ENCODE measurements around the gene METTL5. TPM values are rescaled to one million over a fixed set of nuclear protein-coding genes. Genes with fewer than 3 reads are reported as not detected.
"Not testable (repeated sequence)": the region's sequence is repeated elsewhere in the genome, so short reads cannot be mapped to it uniquely, and the experiment has no call there.

METTL5 gene
- total RNA-seq, 2 donors from 2014 or later: 76.1 to 102 TPM

DNA sequence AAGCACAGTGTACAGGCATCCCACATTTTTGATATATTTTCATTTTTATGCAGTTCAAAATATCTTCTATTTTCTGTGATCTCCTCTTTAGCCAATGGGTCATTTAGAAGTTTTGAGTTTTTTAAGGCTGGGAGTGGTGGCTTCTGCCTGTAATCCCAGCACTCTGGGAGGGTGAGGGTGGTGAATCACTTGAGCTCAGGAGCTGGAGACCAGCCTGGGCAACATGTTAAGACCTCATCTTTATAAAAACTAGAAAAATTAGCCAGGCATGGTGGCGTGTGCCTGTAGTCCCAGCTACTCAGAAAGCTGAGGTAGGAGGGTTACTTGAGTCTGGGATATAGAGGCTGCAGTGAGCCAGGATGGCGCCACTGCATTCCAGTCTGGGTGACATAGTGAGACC is 20.3 kb upstream of the METTL5 start:
- H3K36me3 Mint-ChIP-seq (ENCODE audit: low read depth): peaks cover 32% of the 10 kb centered on the region
- no peak for DNase-seq
- peaks cover 5% of the 10 kb centered on the region for H3K9me3 Mint-ChIP-seq
- 100% methylated on average over 2 of the region's 2 CpGs; no CpG with 5 or more reads in 1 of the 2 experiments for WGBS, 2 experiments (ENCODE audit: insufficient coverage in 1 of 2, insufficient read length in 1 of 2)
- Histone ChIP-seq H3K27me3 (ENCODE audit: control insufficient read depth, insufficient read depth, low read length, poor library complexity, severe bottlenecking) (no peaks in the 10 kb centered on the region), H3K9ac (ENCODE audit: extremely low read depth, low read length, poor library complexity, severe bottlenecking) (no peak overlapping the region), H3K36me3 (ENCODE audit: control insufficient read depth, insufficient read depth, low read length) (peaks cover 11% of the 10 kb centered on the region), H3K9me3 (ENCODE audit: control insufficient read depth, low read length) (no peaks in the 10 kb centered on the region), H3K27ac (ENCODE audit: low read depth, low read length) (no peak overlapping the region), H3K4me3 (ENCODE audit: low read length) (no peak overlapping the region), H3K4me1 (ENCODE audit: control insufficient read depth, insufficient read depth, low read length) (no peaks in the 10 kb centered on the region)
- no peaks in the 10 kb centered on the region for H3K27me3 Mint-ChIP-seq (ENCODE audit: insufficient read depth)
- H3K4me3 Mint-ChIP-seq: no peak overlapping the region
- TF ChIP-seq, protein P1, sequence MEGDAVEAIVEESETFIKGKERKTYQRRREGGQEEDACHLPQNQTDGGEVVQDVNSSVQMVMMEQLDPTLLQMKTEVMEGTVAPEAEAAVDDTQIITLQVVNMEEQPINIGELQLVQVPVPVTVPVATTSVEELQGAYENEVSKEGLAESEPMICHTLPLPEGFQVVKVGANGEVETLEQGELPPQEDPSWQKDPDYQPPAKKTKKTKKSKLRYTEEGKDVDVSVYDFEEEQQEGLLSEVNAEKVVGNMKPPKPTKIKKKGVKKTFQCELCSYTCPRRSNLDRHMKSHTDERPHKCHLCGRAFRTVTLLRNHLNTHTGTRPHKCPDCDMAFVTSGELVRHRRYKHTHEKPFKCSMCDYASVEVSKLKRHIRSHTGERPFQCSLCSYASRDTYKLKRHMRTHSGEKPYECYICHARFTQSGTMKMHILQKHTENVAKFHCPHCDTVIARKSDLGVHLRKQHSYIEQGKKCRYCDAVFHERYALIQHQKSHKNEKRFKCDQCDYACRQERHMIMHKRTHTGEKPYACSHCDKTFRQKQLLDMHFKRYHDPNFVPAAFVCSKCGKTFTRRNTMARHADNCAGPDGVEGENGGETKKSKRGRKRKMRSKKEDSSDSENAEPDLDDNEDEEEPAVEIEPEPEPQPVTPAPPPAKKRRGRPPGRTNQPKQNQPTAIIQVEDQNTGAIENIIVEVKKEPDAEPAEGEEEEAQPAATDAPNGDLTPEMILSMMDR (conservative IDR thresholded peaks at IDR 0.05): no peak
- H3K27ac Mint-ChIP-seq: no peak overlapping the region
- H3K4me1 Mint-ChIP-seq: peaks cover 4% of the 10 kb centered on the region

DNA sequence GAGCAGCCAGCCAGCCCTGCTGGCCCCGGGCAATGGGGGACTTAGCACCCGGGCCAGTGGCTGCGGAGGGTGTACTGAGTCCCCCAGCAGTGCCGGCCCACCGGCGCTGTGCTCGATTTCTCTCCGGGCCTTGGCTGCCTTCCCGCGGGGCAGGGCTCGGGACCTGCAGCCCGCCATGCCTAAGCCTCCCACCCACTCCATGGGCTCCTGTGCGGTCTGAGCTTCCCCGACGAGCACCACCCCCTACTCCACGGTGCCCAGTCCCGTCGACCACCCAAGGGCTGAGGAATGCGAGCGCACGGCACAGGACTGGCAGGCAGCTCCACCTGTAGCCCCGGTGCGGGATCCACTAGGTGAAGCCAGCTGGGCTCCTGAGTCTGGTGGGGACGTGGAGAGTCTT is 16.9 kb upstream of the METTL5 start:
- not testable (repeated sequence) for H3K4me3 ChIP-seq (ENCODE audit: low read length); H3K27ac Mint-ChIP-seq; DNase-seq; H3K27me3 Mint-ChIP-seq (ENCODE audit: insufficient read depth); H3K27me3 ChIP-seq (ENCODE audit: control insufficient read depth, insufficient read depth, low read length, poor library complexity, severe bottlenecking); H3K27ac ChIP-seq (ENCODE audit: low read depth, low read length); H3K4me1 Mint-ChIP-seq; H3K4me3 Mint-ChIP-seq; H3K9ac ChIP-seq (ENCODE audit: extremely low read depth, low read length, poor library complexity, severe bottlenecking); H3K4me1 ChIP-seq (ENCODE audit: control insufficient read depth, insufficient read depth, low read length); H3K9me3 Mint-ChIP-seq
- 94% methylated on average over 18 of the region's 24 CpGs; no CpG with 5 or more reads in 1 of the 2 experiments for WGBS, 2 experiments (ENCODE audit: insufficient coverage in 1 of 2, insufficient read length in 1 of 2)
- H3K9me3 ChIP-seq (ENCODE audit: control insufficient read depth, low read length): peaks cover 11% of the 10 kb centered on the region
- peaks cover 20% of the 10 kb centered on the region for H3K36me3 Mint-ChIP-seq (ENCODE audit: low read depth)
- peaks cover 11% of the 10 kb centered on the region for H3K36me3 ChIP-seq (ENCODE audit: control insufficient read depth, insufficient read depth, low read length)

DNA sequence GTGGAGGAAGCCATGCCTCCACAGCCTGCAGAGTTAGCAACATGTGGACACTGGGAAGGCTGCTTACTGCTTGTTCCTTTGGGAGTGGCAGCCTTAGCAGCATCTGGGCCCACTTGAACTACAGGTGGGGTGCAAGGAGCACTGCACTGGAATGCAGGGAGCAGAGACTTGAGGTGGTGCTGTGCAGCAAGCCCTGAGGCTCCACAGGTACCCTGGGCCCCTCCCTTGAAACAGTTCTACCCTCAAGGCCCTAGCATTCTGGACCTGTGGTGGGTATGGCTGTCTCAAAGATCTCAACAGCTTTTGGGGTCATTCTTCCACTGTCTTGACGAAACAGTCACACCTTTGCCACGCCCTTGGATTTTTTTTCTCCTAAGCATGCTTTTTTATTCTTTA is 16.0 kb upstream of the METTL5 start:
- TF ChIP-seq, protein P1 (conservative IDR thresholded peaks at IDR 0.05): no peak
- H3K9me3 ChIP-seq (ENCODE audit: control insufficient read depth, low read length): peaks cover 11% of the 10 kb centered on the region
- 88% methylated on average over 2 of the region's 2 CpGs; no CpG with 5 or more reads in 1 of the 2 experiments for WGBS, 2 experiments (ENCODE audit: insufficient coverage in 1 of 2, insufficient read length in 1 of 2)
- H3K27ac Mint-ChIP-seq: no peak overlapping the region
- no peak overlapping the region for H3K27ac ChIP-seq (ENCODE audit: low read depth, low read length)
- no peak for DNase-seq
- H3K27me3 Mint-ChIP-seq (ENCODE audit: insufficient read depth): no peaks in the 10 kb centered on the region
- no peaks in the 10 kb centered on the region for H3K27me3 ChIP-seq (ENCODE audit: control insufficient read depth, insufficient read depth, low read length, poor library complexity, severe bottlenecking)
- H3K4me1 ChIP-seq (ENCODE audit: control insufficient read depth, insufficient read depth, low read length): no peaks in the 10 kb centered on the region
- H3K36me3 Mint-ChIP-seq (ENCODE audit: low read depth): peaks cover 20% of the 10 kb centered on the region
- H3K4me3 ChIP-seq (ENCODE audit: low read length): no peak overlapping the region
- no peak overlapping the region for H3K4me3 Mint-ChIP-seq
- H3K36me3 ChIP-seq (ENCODE audit: control insufficient read depth, insufficient read depth, low read length): peaks cover 11% of the 10 kb centered on the region
- H3K9ac ChIP-seq (ENCODE audit: extremely low read depth, low read length, poor library complexity, severe bottlenecking): no peak overlapping the region
- H3K4me1 Mint-ChIP-seq: no peaks in the 10 kb centered on the region
- H3K9me3 Mint-ChIP-seq: peaks cover 2% of the 10 kb centered on the region

Measured in endodermal cell (in vitro differentiated cells).